ENCODE results near the gene PRSS2. TPM values are rescaled to one million over a fixed set of nuclear protein-coding genes. Genes with fewer than 3 reads are reported as not detected.

The PRSS2 gene
- total RNA-seq, 4 donors from 2014 or later = not detected

DNA sequence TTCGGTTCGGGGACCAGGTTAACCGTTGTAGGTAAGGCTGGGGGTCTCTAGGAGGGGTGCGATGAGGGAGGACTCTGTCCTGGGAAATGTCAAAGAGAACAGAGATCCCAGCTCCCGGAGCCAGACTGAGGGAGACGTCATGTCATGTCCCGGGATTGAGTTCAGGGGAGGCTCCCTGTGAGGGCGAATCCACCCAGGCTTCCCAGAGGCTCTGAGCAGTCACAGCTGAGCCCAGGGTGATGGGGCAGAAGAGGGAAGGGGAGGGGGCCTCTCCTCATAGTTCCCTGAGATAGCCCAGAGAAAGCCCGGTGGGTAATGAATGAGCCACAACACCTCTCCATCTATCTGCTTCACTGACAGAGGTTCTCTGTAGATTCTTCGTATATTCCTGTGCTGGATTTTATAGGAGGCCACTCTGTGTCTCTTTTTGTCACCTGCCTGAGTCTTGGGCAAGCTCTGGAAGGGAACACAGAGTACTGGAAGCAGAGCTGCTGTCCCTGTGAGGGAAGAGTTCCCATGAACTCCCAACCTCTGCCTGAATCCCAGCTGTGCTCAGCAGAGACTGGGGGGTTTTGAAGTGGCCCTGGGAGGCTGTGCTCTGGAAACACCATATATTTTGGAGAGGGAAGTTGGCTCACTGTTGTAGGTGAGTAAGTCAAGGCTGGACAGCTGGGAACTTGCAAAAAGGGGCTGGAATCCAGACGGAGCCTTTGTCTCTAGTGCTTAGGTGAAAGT is 16.4 kb downstream of the PRSS2 start:
- Histone ChIP-seq H3K27ac (peak overlapping the region in 1 of 4 donors; percentile 6), H3K4me1 (peaks cover 0 to 7% (median 0%) of the 10 kb centered on the region in 3 donors), H3K9me3 (no peaks in the 10 kb centered on the region), H3K4me3 (no peak overlapping the region), H3K27me3 (peaks cover 35% of the 10 kb centered on the region), H3K36me3 (no peaks in the 10 kb centered on the region)
- TF ChIP-seq POLR2A (IDR thresholded peaks at IDR 0.05) (no peak), EP300 (IDR thresholded peaks at IDR 0.05) (no peak), POLR2AphosphoS5 (IDR thresholded peaks at IDR 0.05) (no peak)
- TF ChIP-seq, protein P1, sequence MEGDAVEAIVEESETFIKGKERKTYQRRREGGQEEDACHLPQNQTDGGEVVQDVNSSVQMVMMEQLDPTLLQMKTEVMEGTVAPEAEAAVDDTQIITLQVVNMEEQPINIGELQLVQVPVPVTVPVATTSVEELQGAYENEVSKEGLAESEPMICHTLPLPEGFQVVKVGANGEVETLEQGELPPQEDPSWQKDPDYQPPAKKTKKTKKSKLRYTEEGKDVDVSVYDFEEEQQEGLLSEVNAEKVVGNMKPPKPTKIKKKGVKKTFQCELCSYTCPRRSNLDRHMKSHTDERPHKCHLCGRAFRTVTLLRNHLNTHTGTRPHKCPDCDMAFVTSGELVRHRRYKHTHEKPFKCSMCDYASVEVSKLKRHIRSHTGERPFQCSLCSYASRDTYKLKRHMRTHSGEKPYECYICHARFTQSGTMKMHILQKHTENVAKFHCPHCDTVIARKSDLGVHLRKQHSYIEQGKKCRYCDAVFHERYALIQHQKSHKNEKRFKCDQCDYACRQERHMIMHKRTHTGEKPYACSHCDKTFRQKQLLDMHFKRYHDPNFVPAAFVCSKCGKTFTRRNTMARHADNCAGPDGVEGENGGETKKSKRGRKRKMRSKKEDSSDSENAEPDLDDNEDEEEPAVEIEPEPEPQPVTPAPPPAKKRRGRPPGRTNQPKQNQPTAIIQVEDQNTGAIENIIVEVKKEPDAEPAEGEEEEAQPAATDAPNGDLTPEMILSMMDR (IDR thresholded peaks at IDR 0.05) = no peak
- WGBS, 2 donors (ENCODE audit: low coverage in 1 of 2) = 59 to 61% methylated on average over 2 to 4 of the region's 11 CpGs
- no peak for ATAC-seq

GRCh38 chr7:142787783-142788182 is 17.0 kb downstream of the PRSS2 start:
- no peak for TF ChIP-seq POLR2AphosphoS5 (IDR thresholded peaks at IDR 0.05)
- TF ChIP-seq, protein P1 (IDR thresholded peaks at IDR 0.05) = no peak
- TF ChIP-seq EP300 (IDR thresholded peaks at IDR 0.05) = no peak
- TF ChIP-seq POLR2A (IDR thresholded peaks at IDR 0.05) = no peak
- Histone ChIP-seq H3K9me3 (no peaks in the 10 kb centered on the region), H3K4me3 (no peak overlapping the region), H3K36me3 (no peaks in the 10 kb centered on the region), H3K27ac (peak overlapping the region in 1 of 4 donors; percentile 29), H3K27me3 (peaks cover 35% of the 10 kb centered on the region), H3K4me1 (peaks cover 0 to 6% (median 0%) of the 10 kb centered on the region in 3 donors)
- ATAC-seq = no peak
- 75% methylated on average over 4 of the region's 6 CpGs; no CpG with 5 or more reads in 1 of the 2 donors for WGBS, 2 donors (ENCODE audit: low coverage in 1 of 2)

DNA sequence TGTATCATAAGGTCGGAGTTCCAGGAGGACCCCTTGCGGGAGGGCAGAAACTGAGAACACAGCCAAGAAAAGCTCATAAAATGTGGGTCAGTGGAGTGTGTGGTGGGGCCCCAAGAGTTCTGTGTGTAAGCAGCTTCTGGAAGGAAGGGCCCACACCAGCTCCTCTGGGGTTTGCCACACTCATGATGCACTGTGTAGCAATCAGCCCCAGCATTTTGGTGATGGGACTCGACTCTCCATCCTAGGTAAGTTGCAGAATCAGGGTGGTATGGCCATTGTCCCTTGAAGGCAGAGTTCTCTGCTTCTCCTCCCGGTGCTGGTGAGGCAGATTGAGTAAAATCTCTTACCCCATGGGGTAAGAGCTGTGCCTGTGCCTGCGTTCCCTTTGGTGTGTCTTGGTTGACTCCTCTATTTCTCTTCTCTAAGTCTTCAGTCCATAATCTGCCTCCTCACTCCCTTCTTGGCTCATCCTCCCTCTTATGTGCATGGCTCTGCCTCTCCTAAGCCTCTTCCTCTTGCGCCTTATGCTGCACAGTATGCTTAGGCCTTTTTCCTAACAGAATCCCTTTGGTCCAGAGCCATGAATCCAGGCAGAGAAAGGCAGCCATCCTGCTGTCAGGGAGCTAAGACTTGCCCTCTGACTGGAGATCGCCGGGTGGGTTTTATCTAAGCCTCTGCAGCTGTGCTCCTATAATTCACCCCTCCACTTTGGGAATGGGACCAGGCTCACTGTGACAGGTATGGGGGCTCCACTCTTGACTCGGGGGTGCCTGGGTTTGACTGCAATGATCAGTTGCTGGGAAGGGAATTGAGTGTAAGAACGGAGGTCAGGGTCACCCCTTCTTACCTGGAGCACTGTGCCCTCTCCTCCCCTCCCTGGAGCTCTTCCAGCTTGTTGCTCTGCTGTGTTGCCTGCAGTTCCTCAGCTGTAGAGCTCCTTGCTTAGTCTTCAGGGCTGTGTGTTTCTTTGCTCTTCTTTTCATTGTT is 17.8 kb downstream of the PRSS2 start:
- Histone ChIP-seq H3K4me3 (no peak overlapping the region), H3K27me3 (peaks cover 38% of the 10 kb centered on the region), H3K4me1 (no peaks in the 10 kb centered on the region), H3K36me3 (no peaks in the 10 kb centered on the region), H3K9me3 (no peaks in the 10 kb centered on the region), H3K27ac (peak overlapping the region in 1 of 4 donors; percentile 29)
- no peak for TF ChIP-seq EP300 (IDR thresholded peaks at IDR 0.05)
- TF ChIP-seq, protein P1 (IDR thresholded peaks at IDR 0.05) = no peak
- no peak for TF ChIP-seq POLR2AphosphoS5 (IDR thresholded peaks at IDR 0.05)
- no peak for TF ChIP-seq POLR2A (IDR thresholded peaks at IDR 0.05)
- no peak for ATAC-seq
- 70 to 73% methylated on average over 3 to 7 of the region's 10 CpGs for whole genome bisulfite sequencing, 2 donors (ENCODE audit: low coverage in 1 of 2)

GRCh38 chr7:142789441-142789840 is 18.7 kb downstream of the PRSS2 start:
- H3K4me3 ChIP-seq = no peak overlapping the region
- WGBS, 2 donors (ENCODE audit: low coverage in 1 of 2) = 89 to 95% methylated on average over 1 to 2 of the region's 2 CpGs
- H3K27ac ChIP-seq = no peak overlapping the region
- no peaks in the 10 kb centered on the region for H3K36me3 ChIP-seq
- ATAC-seq = no peak
- H3K9me3 ChIP-seq = no peaks in the 10 kb centered on the region
- peaks cover 40% of the 10 kb centered on the region for H3K27me3 ChIP-seq
- TF ChIP-seq, protein P1 (IDR thresholded peaks at IDR 0.05) = no peak
- TF ChIP-seq POLR2A (IDR thresholded peaks at IDR 0.05) (no peak), POLR2AphosphoS5 (IDR thresholded peaks at IDR 0.05) (no peak), EP300 (IDR thresholded peaks at IDR 0.05) (no peak)
- no peaks in the 10 kb centered on the region for H3K4me1 ChIP-seq

Data from gastroesophageal sphincter (tissue), 4 donors.